C4-2B (cell line): ENCODE results near the gene COL4A2.

Source experiments
- CTCF ChIP-seq: fragments of 450-650 bp; conservative IDR thresholded peaks from 2 replicates; pipeline ENCODE4 v1.5.1; 2017; ENCODE audit warnings: mild to moderate bottlenecking
- ZFX ChIP-seq: fragments of 450-650 bp; IDR thresholded peaks from 2 replicates; pipeline ENCODE4 v1.6.1; 2017

GRCh38 chr13:110430391-110431336 is 123.6 kb downstream of the COL4A2 start:
- TF ChIP-seq CTCF (no peak), ZFX (no peak)
